ENCODE data around the gene MLH1. TPM values are rescaled to one million over a fixed set of nuclear protein-coding genes. Genes with fewer than 3 reads are reported as not detected.
"Not testable (repeated sequence)": the region's sequence is repeated elsewhere in the genome, so short reads cannot be mapped to it uniquely, and the experiment has no call there.

MLH1 gene
- total RNA-seq (2014; rRNA removed) = 56.4 and 62.2 TPM in 2 replicates
- 31.6 TPM for polyA plus RNA-seq (2012)

DNA sequence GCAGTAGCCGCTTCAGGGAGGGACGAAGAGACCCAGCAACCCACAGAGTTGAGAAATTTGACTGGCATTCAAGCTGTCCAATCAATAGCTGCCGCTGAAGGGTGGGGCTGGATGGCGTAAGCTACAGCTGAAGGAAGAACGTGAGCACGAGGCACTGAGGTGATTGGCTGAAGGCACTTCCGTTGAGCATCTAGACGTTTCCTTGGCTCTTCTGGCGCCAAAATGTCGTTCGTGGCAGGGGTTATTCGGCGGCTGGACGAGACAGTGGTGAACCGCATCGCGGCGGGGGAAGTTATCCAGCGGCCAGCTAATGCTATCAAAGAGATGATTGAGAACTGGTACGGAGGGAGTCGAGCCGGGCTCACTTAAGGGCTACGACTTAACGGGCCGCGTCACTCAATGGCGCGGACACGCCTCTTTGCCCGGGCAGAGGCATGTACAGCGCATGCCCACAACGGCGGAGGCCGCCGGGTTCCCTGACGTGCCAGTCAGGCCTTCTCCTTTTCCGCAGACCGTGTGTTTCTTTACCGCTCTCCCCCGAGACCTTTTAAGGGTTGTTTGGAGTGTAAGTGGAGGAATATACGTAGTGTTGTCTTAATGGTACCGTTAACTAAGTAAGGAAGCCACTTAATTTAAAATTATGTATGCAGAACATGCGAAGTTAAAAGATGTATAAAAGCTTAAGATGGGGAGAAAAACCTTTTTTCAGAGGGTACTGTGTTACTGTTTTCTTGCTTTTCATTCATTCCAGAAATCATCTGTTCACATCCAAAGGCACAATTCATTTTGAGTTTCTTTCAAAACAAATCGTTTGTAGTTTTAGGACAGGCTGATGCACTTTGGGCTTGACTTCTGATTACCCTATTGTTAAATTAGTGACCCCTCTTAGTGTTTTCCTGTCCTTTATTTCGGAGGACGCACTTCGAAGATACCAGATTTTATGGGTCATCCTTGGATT lies at the start of gene MLH1:
TSS of gene MLH1 (plus strand) at position 193 of the 958 bp plus-strand sequence. CDS start at position 223, 30 bp downstream.
- DNase-seq (ENCODE audit: low read depth) = peak; percentile 100

GRCh38 chr3:36943601-36944000 lies 49.7 kb upstream of the MLH1 start:
- DNase-seq (ENCODE audit: low read depth) = no peak

DNA sequence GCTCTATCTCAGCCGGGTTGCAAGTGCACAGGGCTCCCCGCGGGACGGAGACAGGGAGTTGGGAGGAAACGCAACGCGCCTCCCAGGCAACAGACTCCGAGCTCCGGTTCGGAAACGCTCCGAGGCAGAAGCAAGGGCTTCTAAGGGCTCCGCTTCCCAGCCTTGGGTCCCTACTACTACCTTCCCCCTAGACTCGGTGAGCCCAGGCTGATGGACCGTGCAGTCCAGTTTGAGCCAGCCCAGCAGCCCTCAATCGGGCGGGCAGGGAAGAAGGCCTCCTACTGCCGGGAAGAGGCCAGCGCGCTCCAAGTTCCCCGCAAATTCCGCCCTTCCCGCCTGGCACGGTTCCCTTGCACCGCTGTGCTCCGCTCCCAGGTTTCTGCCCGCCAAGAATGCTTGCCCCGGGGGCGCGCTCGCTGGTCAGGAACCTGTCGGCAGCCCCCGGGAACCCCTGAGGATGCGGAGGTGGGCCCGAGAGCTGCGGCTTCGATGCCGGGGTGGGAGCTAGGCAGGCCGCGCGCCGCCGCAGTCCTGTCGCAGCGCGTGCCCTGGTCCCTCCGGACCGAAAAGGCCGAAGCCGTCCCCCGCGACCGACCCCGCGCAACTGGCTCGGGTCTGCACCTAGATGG lies 49.2 kb upstream of the MLH1 start:
- peak; percentile 59 for DNase-seq (ENCODE audit: low read depth)

- peak; percentile 66 for DNase-seq (ENCODE audit: low read depth)
Observed at GRCh38 chr3:36944641-36945270, 48.6 kb upstream of the MLH1 start, which contains the start of gene TRANK1. Gene TRANK1, minus strand, starts transcription at chr3:36945054. Its CDS starts 245 bp downstream, at chr3:36944809.

GRCh38 chr3:36945333-36945980 lies 47.9 kb upstream of the MLH1 start:
- no peak for DNase-seq (ENCODE audit: low read depth)

- DNase-seq (ENCODE audit: low read depth) = not testable (repeated sequence)
Observed at GRCh38 chr3:36947814-36948213, 45.5 kb upstream of the MLH1 start.

DNA sequence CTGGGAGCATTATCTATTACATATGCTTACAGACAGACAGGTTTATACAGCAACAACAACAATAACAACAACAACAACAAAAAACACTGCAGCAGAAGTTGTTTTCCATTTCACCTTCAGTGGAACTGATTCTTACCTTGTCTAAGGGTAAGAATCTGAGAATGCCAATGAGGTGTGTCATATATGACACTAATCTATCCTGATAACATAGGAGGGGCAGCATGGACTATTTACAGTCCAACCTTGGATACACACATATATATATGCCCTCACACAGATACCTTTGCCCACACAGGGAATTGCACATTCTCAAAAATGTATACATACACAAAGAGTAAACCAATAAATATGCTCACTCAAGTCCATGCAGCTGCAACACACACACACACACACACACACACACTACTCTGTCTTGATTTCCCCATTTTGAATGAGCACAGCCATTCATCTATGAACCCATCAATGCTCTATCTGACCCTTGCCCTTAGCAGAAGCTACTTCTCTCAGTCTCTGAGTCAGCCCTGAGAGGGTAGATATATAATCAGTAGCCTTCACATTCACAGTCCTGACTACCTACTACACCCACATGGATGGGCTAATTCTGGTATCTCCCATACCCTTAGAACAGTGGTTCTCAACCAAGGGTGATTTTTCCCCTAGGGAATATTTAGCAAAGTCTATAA lies 38.7 kb upstream of the MLH1 start:
- DNase-seq (ENCODE audit: low read depth) = no peak

DNA sequence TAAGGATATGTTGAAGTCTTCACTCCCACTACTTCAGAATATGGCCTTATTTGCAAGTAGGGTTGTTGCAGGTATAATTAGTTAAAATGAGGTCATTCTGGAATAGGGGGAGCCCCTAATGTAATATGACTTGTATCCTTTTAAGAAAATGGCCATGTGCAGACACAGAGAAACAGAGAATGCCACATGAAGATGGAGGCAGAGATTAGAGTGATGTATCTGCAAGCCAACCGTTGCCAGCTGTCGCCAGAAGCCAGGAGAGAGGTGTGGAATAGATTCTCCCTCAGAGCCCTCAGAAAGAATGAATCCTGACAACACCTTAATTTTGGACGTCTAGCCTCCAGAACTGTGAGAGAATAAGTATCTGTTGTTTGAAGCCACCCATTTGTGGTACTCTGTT lies 37.2 kb upstream of the MLH1 start:
- DNase-seq (ENCODE audit: low read depth) = no peak

GRCh38 chr3:36957063-36957462 lies 36.3 kb upstream of the MLH1 start:
- DNase-seq (ENCODE audit: low read depth) = no peak

GRCh38 chr3:36957862-36958686 lies 35.2 kb upstream of the MLH1 start:
- peak; percentile 49 for DNase-seq (ENCODE audit: low read depth)

DNA sequence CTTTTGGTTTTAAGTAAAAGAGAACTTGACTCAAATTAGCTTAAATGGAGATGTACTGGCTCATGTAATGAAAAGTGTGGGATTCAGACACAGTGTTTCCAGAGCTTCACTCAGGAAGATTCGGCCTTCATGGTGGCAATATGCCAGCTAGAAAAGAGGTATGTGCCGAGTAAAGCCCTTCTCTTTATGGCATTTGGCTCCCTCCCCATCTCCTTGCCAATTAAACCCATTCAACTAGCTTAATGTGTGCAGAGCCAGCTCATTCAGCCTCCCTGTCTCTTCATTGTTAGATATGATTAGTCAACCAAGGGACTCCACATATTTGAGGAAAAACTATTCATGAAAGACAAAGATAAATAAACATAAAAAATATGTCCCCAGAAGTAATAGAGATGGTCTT lies 33.5 kb upstream of the MLH1 start:
- DNase-seq (ENCODE audit: low read depth) = no peak

- no peak for DNase-seq (ENCODE audit: low read depth)
Observed at GRCh38 chr3:36960502-36960901, 32.8 kb upstream of the MLH1 start.

GRCh38 chr3:36963008-36963407 lies 30.3 kb upstream of the MLH1 start:
- not testable (repeated sequence) for DNase-seq (ENCODE audit: low read depth)

DNA sequence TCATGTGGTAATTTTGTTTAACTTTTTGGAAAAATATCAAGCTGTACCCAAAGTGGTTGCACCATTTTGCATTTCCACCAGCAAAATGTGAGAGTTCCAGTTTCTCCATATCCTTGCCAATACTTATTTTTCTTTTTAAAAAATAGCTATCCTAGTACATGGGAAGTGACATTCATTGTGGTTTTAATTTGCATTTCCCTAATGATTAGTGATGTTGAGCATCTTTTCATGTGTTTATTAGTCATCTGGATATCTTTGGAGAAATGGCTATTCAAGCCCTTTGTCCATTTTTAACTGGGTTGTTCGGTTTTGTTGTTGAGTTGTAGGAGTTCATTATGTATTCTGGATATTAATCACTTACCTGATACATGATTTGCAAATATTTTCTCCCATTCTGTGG lies 29.0 kb upstream of the MLH1 start:
- DNase-seq (ENCODE audit: low read depth) = no peak

- DNase-seq (ENCODE audit: low read depth) = no peak
Observed at GRCh38 chr3:36964817-36965216, 28.5 kb upstream of the MLH1 start.

DNA sequence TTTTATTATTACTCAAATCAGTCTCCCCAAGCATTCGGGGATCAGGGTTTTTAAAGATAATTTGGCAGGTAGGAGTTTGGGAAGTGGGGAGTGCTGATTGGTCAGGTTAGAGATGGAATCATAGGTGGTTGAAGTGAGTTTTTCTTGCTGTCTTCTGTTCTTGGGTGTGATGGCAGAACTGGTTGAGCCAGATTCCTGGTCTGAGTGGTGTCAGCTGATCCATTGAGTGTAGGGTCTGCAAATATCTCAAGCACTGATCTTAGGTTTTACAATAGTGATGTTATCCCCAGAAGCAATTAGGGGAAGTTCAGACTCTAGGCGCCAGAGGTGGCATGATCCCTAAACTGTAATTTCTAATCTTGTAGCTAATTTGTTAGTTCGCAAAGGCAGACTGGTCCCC lies 27.9 kb upstream of the MLH1 start:
- no peak for DNase-seq (ENCODE audit: low read depth)

GRCh38 chr3:36969085-36969484 lies 24.2 kb upstream of the MLH1 start:
- DNase-seq (ENCODE audit: low read depth) = no peak

GRCh38 chr3:36969540-36970432 lies 23.5 kb upstream of the MLH1 start:
- DNase-seq (ENCODE audit: low read depth) = peak; percentile 70

- DNase-seq (ENCODE audit: low read depth) = no peak
Observed at GRCh38 chr3:36972163-36972562, 21.2 kb upstream of the MLH1 start.
